Measurements from ENCODE around the gene TEX2.
"Not testable (repeated sequence)": the region's sequence is repeated elsewhere in the genome, so short reads cannot be mapped to it uniquely, and the experiment has no call there.

Gene TEX2

DNA sequence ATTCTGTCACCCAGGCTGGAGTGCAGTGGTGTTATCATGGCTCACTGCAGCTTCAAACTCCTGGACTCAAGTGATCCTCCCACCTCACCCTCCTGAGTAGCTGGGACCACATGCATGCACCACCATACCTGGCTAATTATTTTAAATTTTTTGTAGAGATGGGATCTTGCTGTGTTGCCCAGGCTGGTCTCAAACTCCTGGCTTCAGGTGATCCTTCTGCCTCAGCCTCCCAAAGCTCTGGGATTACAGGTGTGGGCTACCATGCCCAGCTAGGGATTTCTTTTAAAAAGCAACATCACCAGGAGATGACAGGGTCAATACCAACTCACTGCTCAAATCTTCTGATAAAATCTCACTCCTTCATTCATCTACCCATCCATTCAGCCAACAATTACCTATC is 54.4 kb downstream of the TEX2 start:
- not testable (repeated sequence) for DNase-seq

DNA sequence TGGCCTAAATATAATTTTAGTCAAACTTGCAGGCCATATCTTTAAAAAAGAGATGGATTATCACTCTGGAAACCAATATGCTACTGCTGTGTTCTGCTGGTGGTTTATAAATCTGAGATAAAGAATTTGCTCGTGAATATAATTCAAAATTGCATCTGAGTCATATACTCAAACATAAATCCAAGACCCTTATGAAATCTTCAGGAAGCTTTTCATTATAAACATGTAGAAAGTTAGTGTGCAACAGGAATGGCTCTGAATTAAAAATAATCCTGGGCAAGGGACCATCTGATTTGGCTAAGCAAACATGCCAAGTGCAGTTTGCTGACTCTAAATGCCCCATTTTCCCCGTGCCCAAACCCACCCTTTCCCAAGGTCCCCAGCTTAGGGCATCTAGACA is 57.3 kb downstream of the TEX2 start:
- no peak for DNase-seq

DNA sequence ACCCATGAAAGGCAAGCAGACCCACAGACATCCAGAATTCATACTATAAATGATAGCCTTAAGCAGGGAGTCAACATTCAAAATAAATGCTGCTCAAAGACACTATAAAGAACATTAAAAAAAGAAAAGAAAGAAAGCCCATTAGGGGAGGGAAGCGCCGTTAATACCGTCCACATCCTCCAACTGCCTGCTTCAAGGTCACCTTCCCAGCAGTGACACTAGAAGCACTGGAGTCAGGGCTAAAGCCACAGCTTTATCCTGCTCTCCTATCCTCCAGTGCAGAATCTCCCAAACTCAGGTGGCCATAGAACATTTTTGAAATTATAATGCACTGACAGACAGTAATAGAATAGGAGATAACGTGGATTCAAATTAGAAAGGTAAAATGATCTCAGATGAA is 59.4 kb downstream of the TEX2 start:
- DNase-seq, result no peak

DNA sequence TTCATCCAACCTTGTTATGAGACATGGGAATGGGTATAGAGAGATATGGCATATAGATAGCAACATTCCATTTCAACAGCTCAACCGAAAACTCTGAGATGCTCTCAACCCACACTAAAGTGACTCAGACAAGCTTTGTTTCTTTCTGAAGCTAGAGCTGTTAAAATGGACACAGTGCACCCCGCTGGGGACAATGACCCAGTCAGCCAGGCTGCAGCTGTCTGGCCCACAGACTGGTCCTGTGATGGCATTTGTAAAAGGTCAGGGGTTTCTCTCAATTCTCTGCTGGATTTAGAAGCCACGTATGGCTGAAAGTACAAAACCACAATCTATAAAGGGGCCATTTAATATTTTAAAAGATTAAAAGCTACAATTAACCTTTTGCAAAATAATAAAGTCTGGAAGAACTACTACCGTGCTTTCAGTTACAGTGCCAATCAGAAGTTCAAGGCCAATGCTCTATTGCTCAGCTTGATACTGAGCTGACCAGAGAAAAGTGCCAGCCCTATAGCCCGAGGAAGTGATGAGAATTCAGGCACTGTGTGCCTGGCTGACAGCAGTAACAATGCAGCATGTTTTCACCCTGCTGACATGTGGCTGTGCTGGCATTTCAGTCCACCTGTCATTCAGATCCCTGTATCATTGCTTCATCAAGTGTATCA is 60.2 kb downstream of the TEX2 start:
- peak; percentile 83 for DNase-seq

DNA sequence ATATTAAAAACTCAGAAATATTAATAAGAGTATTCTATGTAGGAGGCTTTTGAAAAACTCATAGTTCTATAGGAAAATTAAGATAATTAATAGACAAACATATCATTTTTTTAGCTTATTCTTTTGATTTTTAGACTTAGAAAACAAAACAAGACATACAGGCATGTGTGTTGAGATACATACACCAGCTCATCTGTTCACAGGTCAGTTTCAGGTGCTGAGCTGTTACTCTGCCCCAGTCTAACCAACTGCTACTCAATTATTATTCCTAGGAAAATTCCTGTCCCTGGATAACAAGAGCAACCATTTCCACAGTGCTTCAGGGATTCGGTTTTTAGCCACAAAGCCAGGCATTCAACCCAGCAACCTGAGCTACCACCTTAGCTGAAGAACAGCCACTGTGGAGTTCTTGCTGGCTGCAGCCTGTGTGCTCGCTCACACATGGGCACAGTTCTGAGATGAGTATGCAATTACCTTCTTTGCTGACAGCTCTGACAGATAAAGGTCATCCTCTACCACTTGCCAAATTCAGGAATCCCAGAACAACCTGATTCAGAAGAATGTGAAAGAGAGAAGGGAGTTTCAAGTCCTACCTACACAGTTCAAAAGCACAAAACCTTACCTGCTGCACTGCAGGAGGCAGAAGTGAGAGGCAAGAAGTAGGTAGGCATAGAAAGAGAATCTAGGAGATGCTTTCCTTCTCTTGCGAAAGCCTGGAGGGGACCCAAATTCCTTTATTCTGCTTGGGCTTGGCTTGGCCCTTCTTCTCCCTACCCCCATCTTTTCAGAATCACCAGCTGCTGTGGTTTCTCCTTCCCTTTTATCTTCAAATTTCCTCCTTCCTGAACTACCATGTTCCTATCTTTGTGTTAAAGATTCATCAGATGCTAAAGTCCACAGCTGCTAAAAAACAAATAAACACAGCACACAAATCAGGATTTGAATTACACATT is 62.7 kb downstream of the TEX2 start:
- DNase-seq, result no peak

DNA sequence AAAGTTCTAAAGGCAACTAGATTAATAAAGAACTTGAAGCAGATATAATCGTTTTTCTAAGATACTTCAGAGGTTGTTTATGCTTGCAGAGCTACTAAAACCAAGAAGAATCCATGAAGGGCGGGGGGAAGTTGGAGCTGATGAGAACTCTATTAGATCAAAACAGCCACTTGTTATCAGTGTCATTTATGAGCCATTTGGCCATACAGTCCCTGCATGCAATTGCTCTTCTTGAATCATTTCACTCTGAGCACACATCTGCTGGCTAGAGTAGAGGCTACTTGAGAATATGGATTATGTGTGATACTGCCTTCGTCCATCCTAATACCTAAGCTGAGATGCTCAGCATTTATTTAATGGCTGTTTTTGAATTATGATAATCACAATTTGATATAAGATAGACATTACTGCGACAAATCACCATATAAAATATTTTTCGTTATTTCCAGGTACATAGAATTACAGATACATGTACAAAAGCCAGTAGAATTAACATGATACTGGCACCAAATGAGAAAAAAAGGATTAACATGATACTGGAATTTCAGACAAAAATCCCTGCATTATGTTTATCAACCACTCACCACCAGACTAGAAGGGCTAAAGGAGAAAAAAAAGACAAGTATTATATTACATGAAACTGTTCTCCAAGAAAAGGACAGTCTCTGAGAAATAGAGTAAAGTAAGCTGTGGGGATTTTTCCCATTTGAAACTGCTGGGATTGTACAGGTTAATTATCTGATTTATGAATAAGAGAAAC is 64.5 kb downstream of the TEX2 start:
- DNase-seq, result no peak

DNA sequence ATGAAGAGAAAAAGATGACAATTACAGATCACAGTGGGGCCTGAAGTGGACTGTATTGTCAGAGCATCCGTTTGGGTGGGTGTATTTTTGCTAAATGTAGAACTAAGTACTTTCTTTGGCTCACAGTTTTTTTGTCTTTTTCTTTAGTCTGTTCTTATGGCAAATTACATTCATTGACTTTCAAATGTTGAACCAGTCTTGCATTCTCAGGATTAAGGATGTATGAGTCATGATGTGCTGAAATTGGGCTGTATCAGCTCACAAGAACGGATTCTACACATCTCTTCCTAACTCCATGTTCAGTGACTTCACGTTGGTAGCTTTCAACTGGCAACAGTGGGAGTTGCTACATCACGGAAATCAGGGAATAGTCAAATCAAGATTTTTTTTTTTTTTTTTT is 66.5 kb downstream of the TEX2 start:
- no peak for DNase-seq

DNA sequence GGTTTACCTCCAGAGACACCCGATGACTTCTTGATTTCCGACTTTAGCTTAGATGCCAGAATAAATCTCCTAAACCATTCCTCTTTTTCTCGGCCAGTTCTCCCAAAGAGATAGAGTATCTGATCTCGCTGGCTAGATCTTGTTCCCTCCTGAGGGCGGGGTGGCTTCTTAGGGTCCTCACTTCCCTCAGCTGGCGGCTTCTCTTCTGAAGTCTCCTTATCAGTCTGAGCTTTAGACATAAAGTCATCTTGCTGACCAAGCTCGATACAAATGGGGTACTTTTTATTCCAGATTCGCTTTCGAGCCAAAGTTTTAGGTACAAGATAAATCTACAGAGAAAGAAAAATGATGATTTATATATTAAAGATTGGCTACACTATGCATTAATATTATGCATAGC is 69.5 kb downstream of the TEX2 start:
- no peak for DNase-seq

DNA sequence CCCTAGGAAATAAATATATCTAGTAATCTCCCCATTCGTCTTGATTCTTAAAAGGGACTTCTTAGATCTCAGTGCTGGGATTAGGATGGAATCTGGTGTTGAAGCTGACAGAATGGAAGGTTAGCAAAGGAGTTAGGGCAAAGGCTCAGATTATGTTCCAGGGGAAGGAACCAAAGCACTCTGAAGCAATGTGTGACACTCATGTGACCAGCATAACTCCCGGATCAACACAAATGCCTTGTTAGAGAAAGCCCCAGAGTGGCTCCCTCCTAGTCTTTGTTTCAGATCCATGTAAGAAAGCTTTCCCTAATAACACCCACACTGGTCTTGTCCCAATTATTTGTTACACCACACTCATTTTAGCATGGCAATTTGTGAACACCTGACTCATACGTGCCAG is 70.5 kb downstream of the TEX2 start:
- DNase-seq, result no peak

DNA sequence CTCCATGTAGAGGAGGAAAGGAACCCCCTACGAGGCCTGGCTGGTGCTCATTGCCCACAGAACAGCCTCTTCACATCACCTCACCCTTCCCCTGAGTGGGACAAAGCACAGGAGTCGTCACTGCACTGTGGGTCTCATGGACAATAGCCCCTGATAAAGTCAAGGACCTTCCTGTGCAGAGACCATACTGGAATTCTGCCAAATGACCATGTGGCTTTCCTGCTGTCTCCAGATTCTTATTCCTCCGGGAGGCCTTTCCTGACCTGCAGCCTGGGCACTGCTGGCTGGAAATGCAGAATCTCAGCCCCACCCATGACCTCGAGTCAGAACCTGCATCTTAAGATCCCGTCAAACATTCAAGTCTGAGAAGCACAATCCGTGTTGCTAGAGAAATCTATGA is 72.6 kb downstream of the TEX2 start:
- DNase-seq, result no peak

DNA sequence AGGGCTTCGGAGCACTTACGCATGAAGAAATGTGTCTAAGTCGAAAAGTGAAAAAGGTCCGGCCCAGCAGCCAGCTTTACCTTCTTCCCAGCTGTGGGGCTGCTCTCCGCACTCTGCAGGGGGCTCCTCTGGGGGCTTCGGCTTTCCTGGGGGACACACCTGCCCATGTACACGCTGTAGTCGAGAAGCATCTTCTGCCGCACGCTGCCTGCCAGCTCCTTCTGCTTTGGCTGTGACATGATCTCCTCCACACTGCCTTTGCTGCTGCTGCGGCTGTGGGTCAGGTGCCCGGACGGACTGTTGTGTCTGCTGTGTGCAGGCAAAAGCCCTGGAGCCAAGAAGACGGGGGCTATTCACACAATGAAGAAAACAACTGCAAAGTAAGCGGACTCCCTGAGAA is 75.0 kb downstream of the TEX2 start:
- DNase-seq, result no peak

DNA sequence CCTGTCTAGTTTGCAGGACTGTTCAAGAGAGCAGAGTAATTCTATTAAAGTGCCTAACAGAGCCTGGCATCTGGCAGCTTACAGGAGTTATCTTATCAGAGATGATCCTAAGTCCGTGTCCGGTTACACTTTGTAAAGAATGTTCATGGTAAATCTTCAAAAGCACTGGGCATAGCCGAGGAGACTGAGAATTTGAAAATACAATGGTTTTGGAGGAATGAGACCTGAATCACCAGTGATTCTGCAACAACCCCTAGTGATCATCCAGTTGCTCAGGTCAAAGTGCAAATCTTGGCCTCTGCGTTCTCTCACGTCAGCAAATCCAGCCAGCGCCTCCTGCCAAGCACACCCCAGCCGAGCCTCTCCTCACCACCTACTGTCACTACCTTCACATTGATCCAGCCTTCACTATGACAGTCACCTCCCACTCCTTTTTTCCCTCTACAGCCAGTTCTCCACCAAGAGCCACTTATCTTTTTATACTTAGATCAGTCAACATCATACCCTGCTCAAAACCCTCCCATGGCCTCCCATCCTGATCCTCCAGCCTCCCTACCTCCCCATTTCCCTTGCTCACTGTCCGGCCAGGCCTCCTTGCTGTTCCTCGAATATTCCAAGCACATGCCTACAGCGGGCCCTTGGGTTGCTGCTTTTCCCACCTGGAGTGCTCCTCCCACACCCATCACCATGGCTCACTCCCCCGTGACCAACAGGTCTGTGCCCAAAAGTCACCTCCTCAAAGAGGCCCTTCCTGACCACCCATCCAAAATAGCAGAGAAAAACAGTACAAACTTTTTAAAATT is 75.8 kb downstream of the TEX2 start:
- no peak for DNase-seq

DNA sequence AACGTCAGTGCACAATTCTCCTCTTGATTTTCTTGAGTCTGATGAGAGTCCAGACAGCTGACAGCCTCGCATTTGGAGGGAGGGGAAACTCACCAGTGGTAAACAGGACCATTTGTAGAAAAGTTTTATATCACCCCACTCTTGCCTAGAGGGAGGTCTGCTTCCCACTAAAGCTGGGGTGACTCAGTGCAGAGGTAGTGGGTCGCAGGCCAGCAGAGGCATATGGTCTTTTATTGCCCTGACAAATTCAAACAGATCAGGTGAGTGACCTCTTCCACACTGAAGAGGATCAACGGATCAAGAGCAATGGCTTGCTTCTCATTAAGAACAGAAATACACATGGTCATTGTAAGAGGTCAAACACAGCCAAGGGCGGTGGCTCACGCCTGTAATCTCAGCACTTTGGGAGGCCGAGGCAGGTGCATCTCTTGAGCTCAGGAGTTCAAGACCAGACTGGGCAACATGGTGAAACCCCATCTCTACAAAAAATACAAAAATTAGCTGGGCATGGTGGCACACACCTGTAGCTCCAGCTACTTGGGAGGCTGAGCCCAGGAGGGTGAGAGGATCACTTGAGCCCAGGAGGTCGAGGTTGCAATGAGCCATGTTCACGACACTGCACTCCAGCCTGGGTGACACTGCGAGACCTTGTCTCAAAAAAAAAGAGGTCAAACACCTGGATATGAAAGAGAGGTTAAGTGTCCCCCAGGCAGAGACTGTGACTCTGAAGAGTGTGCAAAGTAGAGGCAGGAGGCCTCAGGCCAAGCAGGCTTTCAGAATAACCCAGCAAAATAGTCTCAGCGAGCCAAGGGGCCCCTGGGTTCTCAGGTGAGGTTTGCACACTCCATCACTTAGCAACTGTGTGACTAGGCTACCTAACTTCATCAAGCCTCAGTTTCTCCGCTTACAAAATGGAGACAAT is 76.6 kb downstream of the TEX2 start:
- DNase-seq, result no peak

DNA sequence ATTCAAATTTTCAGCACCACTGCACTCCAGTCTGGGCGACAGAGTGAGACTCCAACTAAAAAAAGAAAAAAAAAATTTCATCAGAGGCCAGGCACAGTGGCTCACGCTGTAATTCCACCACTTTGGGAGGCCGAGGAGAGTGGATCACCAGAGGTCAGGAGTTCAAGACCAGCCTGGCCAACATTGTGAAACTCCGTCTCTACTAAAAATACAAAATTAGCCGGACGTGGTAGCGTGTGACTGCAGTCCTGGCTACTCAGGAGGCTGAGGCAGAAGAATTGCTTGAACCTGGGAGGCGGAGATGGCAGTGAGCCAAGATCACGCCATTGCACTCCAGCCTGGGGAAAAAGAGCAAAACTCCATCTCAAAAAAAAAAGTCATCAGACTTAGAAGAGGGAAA is 77.5 kb downstream of the TEX2 start:
- not testable (repeated sequence) for DNase-seq

DNA sequence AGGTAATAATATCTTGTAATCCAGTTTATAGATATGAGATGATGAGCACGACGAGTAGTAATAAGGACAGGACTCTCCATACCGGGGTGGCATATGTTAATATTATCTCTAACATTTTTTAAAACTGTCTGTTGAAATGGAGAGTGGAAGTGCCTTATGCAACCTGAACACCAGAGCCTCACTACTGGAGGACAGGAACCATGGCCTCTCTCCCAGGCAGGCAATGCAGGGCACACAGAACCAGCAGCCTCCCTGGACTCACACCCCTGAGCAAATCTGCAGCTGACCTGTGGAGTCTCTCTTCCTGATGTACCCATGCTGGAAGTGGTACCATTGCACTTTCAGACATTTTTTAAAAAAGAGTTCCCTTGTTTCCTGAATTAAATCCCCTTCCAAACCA is 78.0 kb downstream of the TEX2 start:
- no peak for DNase-seq

DNA sequence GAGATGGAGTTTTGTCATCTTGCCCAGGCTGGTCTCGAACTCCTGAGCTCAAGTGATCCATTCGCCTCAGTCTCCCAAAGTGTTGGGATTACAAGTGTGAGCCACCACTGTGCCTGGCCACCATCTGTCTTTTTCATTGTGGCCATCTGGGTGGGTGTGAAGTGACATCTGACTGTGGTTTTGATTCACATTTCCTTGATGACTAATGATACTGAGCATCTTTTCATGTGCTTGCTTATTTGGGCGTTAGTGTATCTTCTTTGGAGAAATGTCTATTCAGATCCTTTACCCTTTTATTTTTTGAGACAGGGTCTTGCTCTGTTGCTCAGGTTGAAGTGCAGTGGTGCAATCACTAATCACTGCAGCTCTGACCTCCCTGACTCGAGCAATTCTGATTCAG is 79.2 kb downstream of the TEX2 start:
- DNase-seq, result no peak

DNA sequence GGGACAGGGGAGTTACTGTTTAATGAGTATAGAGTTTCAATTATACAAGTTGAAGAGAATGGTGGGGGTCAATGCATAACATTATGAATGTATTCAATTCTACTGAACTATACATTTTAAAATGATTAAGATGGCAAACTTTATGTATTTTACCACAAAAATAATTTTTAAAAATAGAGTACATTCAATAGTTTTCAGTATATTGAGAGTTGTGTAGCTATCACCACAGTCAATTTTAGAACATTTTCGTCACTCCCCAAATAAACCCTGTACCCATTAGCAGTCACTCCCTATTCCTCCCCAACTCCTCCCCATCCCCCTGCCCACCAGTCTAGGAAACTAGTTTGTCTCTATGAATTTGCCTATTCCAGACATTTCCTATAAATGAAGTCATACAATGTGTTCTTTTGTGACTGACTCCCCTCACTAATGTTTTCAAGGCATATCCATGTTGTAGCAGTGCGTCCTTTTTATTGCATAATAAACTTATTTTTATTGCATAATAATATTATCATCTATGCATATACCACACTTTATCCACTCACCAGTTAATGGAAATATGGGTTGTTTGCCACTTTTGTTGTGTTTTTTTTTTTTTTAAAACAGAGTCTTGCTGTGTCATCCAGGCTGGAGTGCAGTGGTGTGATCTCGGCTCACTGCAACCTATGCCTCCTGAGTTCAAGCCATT is 80.6 kb downstream of the TEX2 start:
- no peak for DNase-seq

DNA sequence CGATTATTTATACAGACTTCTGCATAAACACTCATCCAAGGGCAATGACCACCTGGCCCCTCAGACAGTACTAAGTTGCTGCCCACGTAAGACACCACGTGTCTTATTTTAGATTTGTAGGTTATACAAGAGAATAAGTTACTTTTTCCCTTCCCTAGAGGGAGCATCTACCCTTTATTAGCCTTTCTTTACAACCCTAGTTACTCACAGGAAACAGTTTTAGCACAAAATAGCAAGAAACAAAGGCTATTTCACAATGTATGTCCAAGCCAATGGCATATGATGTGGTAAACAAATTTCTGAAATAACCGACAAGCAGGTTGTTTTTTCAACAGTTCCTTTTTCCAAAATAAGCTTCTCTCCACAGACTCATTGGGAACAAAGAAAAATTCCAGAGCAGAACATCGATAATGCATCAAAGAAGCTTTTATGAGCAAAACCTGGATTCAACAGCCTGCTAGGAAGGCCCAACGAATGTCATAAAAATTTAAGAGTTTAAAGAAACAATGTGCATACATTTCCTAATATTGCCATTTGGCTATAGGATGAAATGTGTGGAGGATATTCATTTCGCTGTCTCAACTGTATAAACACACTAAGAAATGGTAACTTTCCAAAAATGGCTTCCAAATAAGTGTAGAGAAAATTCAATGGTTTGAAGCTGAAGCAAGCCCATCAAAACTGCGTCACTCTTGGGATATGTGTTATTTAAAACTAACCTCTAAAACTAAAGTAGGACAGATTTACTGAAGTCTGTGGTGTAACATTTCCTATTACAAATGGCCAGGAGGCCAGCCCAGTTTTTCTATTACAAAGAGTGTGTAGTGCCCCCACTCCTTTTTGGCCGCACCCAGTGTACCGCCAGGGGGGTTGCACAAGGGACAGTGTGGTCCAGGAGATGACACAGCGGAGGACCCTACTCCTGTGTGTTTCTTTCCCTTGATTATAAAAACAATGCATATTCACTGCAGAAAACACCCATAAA is 82.7 kb downstream of the TEX2 start:
- DNase-seq, result no peak

DNA sequence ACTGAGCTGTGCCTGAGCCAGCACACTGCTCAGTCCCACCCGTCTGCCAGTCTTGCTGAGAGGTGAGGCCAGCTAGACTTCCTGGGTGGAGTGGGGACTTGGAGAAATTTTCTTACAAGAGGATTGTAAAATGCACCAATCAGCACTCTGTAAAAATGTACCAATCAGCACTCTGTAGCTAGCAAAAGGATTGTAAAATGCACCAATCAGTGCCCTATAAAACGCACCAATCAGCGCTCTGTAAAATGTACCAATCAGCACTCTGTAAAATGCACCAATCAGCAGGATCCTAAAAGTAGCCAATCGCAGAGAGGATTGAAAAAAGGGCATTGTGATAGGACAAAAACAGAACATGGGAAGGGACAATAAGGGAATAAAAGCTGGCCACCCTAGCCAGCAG is 84.0 kb downstream of the TEX2 start:
- not testable (repeated sequence) for DNase-seq
